AG04450 (cell line): ENCODE measurements around the gene FKBP7. TPM values are rescaled to one million over a fixed set of nuclear protein-coding genes. Genes with fewer than 3 reads are reported as not detected.

Experiments used
- CTCF ChIA-PET: fragments of 300-600, 350-600 bp; formaldehyde crosslinking; extraction: SDS; loops from one replicate; lab custom pipeline; 2022; ENCODE audit warnings: antibody characterized with exemption, inconsistent platforms; lab: Charles Lee
- POLR2A ChIA-PET: fragments of 350-600 bp; formaldehyde crosslinking; extraction: SDS; loops from one replicate; lab custom pipeline; 2021; ENCODE audit warnings: antibody characterized with exemption, inconsistent platforms; lab: Yijun Ruan, JAX
- DNase-seq: peaks from one replicate; pipeline ENCODE4 v3.0.0-alpha.2; 2011; ENCODE audit warnings: low read depth, low spot score
- H3K27ac ChIP-seq: one replicate; pipeline ENCODE4 v1.5.1; 2012; ENCODE audit warnings: low read depth, low read length, control low read depth
- H3K27me3 ChIP-seq: one replicate; pipeline ENCODE4 v1.6.0; 2012; ENCODE audit warnings: low read length; ENCODE audit not compliant: control insufficient read depth, insufficient read depth
- H3K4me3 ChIP-seq: 2 replicates; pipeline ENCODE4 v1.5.1; 2011; ENCODE audit warnings: mild to moderate bottlenecking, low read depth, low read length, control low read depth
- H3K9me3 ChIP-seq: 2 replicates; pipeline ENCODE4 v1.5.1; 2012; ENCODE audit warnings: low read length; ENCODE audit not compliant: control insufficient read depth, insufficient read depth
- CTCF ChIP-seq: IDR thresholded peaks from 2 replicates; pipeline ENCODE4 v1.5.1; 2011; ENCODE audit warnings: low read depth, low read length, control low read depth, inconsistent platforms
- polyA plus RNA-seq: library from polyadenylated mRNA; depleted of rRNA; stranded (reverse); fragments of >200 nt; gene quantifications from 2 replicates; pipeline ENCODE4 v1.2.3, GENCODE V29; 2011

The FKBP7 gene
- polyA plus RNA-seq, 1 experiment: 162 TPM

GRCh38 chr2:178514664-178515063, 36.3 kb upstream of the FKBP7 start:
- H3K9me3 ChIP-seq: no peaks in the 10 kb centered on the region
- POLR2A ChIA-PET: interaction anchor here (0.6 to 0.7 kb wide), 2 partner anchors 30 to 1931 kb away, joined by 3 read pairs; no protein-coding TSS in a partner anchor
- DNase-seq: no peak
- no peak overlapping the region for H3K4me3 ChIP-seq
- no peak overlapping the region for H3K27ac ChIP-seq
- no peaks in the 10 kb centered on the region for H3K27me3 ChIP-seq
- TF ChIP-seq CTCF: no peak
- CTCF ChIA-PET: interaction anchor here (0.5 to 1.5 kb wide), 2 partner anchors 8 to 24 kb away, joined by 4 to 5 read pairs; no protein-coding TSS in a partner anchor

GRCh38 chr2:178513876-178514275, 35.5 kb upstream of the FKBP7 start:
- no peak for TF ChIP-seq CTCF
- CTCF ChIA-PET: interaction anchor here (0.5 to 1.5 kb wide), 2 partner anchors 9 to 23 kb away, joined by 4 to 5 read pairs; no protein-coding TSS in a partner anchor
- Histone ChIP-seq H3K4me3 (no peak overlapping the region), H3K27ac (no peak overlapping the region), H3K27me3 (no peaks in the 10 kb centered on the region), H3K9me3 (no peaks in the 10 kb centered on the region)
- POLR2A ChIA-PET: no interaction called here
- DNase-seq: no peak

GRCh38 chr2:178512484-178512883, 34.1 kb upstream of the FKBP7 start:
- Histone ChIP-seq H3K27me3 (no peaks in the 10 kb centered on the region), H3K9me3 (no peaks in the 10 kb centered on the region), H3K4me3 (no peak overlapping the region), H3K27ac (no peak overlapping the region)
- ChIA-PET POLR2A (no interaction called here), CTCF (no interaction called here)
- no peak for TF ChIP-seq CTCF
- no peak for DNase-seq

GRCh38 chr2:178510384-178510783, 32.0 kb upstream of the FKBP7 start:
- ChIA-PET CTCF (no interaction called here), POLR2A (no interaction called here)
- TF ChIP-seq CTCF: no peak
- H3K4me3 ChIP-seq: no peak overlapping the region
- H3K27ac ChIP-seq: no peak overlapping the region
- no peaks in the 10 kb centered on the region for H3K27me3 ChIP-seq
- no peak for DNase-seq
- H3K9me3 ChIP-seq: no peaks in the 10 kb centered on the region

- CTCF ChIA-PET: interaction anchor here (0.6 kb wide), 1 partner anchor 1114 kb away, joined by 3 read pairs; no protein-coding TSS in a partner anchor
- Histone ChIP-seq H3K27ac (no peak overlapping the region), H3K9me3 (no peaks in the 10 kb centered on the region), H3K27me3 (no peaks in the 10 kb centered on the region), H3K4me3 (no peak overlapping the region)
- no peak for DNase-seq
- POLR2A ChIA-PET: no interaction called here
- no peak for TF ChIP-seq CTCF
Measured at GRCh38 chr2:178508646-178509045, 30.2 kb upstream of the FKBP7 start.
